HG02885 (cell line): ENCODE results near the gene ODAM.
A peak's percentile ranks its signal among the peaks of the same experiment; 100 is the strongest.
"Not testable (repeated sequence)": the region's sequence is repeated elsewhere in the genome, so short reads cannot be mapped to it uniquely, and the experiment has no call there.

ENCODE experiments used
- ATAC-seq: cut with Tn5 transposase; IDR thresholded peaks from one replicate; pipeline ENCODE4 v1.9.1; 2021; ENCODE audit warnings: mild to moderate bottlenecking; ENCODE audit not compliant: unreplicated experiment, poor library complexity

ODAM gene, protein sequence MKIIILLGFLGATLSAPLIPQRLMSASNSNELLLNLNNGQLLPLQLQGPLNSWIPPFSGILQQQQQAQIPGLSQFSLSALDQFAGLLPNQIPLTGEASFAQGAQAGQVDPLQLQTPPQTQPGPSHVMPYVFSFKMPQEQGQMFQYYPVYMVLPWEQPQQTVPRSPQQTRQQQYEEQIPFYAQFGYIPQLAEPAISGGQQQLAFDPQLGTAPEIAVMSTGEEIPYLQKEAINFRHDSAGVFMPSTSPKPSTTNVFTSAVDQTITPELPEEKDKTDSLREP

DNA sequence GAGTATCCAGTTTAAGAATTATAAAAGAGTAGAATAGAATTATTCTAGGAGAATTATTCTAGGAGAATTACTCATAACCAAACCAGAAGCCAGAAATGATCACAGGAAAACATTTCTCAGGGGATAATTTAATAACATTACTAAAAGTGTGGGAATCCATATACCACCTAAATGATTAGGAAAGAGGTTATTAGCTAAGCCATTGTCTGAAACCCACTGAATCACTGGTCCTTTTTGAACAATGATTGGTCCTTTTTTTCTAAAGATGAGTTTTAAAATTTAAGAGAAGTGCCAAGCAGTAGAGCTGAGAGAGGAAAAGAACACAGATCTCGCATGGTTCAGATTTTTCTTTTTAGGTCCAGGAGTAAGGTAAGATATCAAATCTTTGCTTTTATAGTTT is at the start of gene ODAM:
TSS of gene ODAM (plus strand) at position 301 of the 400 bp plus-strand sequence. CDS start 819 bp downstream, outside the sequence.
- no peak for ATAC-seq

DNA sequence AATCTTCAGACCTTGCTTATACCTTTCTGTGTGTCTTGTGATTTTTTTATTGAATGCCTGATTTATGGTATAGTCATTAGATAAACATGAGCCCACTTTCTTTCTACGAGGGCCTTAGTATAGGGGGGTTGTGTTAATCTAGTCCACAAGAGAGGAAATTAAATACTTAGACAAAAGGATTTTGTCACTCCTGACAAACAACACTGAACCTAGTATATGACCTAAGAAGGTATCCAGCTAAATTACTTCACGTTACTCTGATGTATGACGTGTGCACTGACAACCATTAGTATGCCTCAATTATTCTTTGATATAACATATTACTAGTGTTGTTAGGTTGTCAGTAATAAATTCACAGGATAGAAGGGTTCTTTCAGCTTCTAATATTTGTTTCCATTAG is 44.3 kb upstream of the ODAM start:
- ATAC-seq = no peak

DNA sequence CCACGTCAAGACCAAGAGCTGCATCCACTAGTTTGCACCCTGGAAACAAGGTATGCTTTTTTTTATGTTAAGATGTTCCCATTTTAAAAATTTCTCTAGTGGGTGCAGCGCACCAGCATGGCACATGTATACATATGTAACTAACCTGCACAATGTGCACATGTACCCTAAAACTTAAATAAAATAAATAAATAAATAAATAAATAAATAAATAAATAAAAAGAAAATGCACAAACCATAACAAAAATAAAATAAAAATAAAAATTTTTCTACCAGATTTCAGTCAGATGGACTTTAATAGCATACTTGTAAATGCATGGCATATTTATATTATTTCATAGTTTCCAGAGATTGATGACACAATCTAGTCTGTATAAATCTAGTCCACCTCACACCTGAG is 43.4 kb upstream of the ODAM start:
- ATAC-seq = no peak

DNA sequence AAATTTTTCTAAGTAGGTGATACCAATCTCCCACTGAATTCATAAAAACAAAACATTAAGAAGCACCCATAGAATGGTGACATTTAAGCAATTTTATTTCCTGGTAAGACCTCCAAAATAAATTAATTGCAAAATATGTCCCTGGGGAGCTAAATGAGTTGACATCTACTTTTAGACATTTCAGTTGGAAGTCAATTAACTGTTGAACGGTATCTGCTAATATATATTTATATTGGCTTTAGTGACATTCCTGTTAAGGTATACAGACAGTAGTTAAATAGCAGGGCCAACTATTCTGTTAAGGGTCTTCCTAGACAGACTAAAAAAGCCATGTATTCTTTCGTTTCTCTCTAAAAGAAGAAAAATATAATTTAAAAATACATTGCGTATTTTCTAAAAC is 41.6 kb upstream of the ODAM start, which contains the start of gene PRR27:
TSS of gene PRR27 (plus strand) at position 301 of the 400 bp plus-strand sequence. CDS start 139 bp downstream, outside the sequence.
- no peak for ATAC-seq

DNA sequence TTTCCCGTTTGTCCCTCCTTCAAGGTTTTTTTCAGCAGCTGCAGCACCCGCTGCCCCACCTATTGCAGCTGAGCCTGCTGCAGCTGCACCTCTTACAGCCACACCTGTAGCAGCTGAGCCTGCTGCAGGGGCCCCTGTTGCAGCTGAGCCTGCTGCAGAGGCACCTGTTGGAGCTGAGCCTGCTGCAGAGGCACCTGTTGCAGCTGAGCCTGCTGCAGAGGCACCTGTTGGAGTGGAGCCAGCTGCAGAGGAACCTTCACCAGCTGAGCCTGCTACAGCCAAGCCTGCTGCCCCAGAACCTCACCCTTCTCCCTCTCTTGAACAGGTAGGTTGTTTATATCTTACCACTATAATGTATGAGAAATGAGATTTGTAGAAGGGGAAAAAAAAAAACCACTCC is 36.9 kb upstream of the ODAM start:
- no peak for ATAC-seq

DNA sequence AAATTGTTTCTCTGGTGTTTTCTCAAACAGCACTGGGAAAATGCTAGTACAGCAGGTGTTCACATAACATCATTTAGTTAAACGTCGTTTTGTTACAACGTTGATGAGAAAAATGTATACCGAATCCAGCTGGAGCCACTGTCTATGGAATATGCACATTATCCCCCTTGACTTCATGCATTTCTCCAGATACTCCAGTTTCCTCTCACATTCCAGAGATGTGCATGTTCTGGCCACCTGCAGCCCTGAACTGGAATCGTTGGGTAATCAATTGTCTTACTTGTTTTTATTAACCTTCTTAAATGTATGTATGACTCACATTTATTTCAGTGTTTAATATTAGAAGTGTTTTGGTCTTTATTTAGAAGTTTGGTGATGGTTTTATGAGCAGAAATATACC is 18.4 kb upstream of the ODAM start:
- ATAC-seq = no peak

DNA sequence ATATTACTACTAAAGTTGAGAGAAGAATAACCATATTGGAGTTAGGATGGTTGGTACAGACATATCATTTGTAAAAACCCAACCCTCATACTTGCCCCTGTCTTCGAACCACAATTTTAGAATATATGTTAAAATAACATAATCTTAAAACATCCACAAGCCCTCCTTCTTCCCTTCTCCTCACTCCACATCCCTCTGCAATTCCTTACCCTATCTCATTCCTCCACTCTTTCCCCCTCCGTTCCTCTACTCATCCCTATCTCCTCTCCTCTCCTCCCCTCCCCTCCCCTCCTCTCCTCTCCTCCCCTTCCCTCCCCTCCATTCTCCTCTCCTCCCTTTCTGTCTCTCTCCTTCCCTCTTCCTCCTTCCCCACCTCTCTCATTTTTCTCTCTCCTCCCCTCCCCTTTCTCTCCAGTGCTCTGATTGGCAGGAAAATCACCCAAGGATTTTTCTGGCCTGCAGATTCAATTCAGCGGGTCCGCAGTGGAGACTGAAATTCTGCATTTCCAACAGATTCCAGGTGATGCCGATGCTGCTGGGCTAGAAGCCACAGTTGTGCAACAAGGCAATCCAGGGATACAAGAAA is 17.4 kb upstream of the ODAM start:
- no peak for ATAC-seq

DNA sequence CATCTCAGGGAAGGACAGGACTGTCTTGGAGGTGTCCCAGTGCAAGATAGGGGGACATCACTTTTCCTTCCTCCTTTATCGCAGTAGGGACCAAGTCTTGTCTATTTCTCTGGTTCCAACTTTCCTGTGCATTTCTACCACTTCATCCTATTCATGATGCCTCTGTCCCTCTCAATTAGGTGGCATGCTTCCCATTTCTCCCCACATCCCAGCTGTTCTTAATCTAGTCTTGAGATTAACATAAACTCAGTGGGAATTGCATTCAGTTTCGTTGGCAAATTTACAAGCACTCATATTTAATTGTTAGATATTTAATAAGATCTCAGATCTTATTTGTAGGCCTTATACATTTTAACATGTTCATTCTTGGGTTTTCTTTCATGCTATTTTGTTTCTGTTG is 15.7 kb upstream of the ODAM start:
- ATAC-seq = no peak

DNA sequence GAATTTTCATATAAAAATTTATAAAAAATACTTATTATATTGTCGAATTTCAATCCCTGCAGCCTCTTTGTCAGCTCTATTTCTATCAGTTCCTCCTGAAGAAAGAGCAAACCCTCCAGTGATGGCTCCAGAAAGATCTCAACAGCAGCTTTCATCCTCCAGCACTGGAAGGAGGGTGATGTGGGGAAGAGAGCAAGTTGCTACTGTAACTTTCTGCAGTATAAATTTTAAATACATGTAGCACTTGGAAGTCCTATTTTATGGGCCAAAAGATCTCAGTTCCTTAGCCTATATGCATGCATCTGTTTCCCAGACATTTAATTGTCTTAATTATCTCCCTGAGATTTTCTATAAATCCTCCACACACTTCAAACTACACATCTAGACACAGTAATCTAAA is 13.7 kb upstream of the ODAM start:
- ATAC-seq = no peak

DNA sequence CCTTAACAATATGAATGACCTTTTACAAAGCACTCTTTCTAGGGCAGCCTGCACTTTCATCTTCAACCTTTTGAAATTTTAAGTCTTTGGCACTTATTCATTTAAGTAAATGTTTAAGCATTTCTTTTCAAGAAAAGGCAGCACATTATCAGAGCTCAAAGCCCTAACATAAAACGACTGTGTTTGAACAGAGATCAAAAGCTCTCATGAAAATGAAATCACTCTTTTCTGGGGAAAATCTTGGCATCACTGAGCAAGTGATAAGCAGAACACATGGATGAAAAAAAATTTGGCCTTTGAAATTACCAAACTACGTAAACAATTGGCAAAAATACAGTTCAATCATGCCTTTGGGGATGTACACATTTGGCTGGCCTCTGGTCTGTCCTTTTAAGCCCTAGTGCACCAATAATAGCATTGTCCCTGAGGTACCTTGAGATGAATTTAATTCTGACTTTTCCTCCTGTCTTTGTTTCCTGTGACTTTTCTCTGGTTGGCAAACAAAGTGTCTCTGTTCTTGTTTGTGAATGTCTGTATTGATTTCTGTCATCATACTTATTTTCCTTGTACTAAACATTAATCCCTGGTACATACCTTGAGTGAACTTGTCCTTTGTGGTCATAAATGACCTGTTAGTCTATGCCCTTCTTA is 12.9 kb upstream of the ODAM start:
- no peak for ATAC-seq

DNA sequence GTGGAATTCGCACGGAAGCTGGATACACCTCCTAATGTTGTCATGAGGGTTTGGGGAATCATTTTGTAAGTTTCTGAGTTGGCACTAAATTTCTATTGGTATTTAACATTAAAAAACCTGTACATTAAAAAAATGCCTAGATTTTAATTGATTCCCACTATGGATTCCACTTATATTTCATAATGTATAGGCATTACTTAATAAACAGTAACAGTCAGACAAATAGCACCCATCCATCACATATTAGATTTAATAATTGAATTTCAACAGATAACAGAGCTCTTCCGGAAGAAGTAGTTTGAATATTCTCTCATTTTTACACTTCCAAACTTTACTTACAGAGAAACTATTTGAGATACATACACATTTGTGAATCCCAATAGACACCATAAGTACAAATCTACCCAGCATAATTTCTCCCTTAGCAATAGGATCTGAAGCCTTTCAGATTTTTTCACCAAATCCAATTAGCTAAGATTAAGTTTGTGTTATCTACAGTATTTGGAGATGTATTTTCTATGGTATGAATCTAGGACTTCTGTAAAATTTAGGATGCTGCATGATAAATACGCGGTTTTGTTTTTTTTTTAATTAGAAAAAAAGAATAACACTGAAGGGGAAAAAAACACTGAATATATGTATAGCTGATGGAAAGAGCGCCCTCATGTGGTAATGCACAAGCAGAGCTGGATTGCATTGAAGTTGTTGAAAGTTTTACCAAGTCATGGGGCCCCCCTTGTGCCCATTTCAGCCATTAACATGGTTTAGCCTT is 12.2 kb upstream of the ODAM start:
- peak; percentile 85 for ATAC-seq

DNA sequence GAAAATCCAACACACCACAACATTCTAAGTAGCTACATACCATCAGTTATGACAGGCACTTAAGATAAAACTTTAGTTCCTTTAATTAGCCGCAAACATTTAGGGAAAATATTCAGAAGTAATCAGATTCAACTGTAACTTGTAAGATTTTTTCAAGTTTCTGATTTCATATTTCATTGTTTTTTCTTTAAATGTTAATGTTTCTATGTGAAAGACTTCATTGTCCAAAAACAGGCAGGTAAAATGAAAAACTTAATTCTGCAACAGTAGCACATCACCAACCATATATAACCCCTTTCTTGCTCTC is 11.6 kb upstream of the ODAM start:
- no peak for ATAC-seq

DNA sequence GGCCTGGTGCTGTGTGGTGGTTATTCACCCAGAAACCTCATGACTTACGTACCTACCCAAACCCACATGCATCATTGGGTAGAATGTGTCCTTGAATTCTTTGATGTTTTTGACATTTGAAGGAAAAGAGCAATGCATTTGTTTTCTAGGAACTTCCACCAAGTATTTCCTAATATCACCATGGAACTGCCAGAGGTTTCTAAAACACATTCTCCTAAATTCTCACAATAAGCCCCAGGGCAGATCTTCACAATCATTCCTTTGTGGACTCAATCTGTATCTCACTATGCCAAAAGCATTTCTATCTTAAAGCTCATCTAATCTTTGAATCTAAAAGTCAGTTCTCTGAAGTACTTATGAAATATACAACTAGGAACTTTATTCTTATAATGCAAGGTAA is 8.3 kb upstream of the ODAM start:
- no peak for ATAC-seq

DNA sequence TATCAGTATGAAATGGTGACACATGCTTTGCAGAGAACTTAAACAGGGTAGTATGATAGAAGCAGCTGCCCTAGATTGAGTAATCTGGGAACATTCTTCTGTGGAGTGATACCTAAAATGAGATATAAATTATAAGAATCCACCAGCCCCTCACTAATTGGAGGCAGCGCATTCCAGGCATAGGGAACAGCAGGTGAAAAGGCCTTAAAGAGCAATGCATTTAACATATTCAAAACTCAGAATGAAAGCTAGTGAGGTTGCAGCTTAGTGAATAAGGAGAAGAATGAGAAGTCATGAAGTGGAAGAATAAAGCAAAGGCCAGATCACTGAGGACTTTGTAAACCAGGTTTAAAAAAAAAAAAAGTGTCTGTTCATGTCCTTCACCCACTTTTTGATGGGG is 4.9 kb upstream of the ODAM start:
- ATAC-seq = no peak

DNA sequence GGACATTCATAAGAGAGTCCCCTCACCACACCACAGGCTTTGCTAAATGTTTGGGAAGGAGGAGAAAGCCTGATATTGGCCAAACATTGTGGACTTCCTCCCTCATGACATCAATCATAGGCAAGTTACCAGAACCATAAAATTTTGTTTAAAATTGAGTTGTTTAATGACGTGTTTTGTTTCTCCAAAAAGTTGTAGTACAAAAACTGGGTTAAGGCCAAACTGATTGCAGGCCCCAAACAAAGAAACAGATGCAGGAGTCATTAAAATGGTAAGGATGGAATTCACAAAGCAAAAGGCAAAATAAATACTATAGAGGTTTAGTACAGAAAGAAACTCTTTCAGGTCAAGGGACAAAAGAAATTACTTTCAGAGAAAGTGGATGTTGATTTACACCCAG is 3.9 kb upstream of the ODAM start:
- ATAC-seq = no peak

DNA sequence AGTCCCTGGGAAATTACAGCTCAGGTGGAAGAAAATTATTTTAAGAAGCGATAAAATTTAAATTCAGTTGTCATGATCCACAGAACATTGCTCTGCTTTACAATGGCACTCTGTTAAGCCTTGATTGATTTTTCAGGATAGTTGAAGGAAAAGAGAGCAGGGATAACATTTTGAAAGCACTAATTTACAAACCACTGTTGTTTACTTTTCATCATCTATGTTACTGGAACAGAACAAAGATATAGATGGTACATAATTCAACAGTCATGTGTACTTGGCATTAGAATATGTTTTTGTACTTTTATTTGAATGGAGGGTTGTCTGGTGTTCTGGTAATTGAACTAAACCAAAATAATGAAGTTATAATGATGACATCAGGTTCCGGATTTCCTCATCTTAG is 2.6 kb upstream of the ODAM start:
- ATAC-seq = no peak

DNA sequence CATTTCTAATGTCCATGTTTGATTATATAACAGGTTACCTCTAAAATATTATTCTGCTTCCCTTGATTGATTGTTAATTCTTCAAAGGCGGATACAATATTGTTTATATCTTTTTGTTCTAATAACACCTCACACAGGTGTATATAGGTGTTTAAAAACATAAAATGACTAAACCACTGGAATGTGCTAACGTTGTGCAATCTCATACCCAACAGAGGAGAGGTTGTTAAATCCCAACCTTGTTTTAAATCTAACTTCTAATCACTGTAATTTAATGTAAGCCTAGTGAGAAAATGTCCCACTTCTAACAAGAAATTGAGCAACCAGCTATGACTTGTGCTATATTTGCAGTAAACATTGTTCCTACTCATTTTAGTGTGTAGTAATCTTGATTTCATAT is 1.3 kb downstream of the ODAM start:
- ATAC-seq = no peak

DNA sequence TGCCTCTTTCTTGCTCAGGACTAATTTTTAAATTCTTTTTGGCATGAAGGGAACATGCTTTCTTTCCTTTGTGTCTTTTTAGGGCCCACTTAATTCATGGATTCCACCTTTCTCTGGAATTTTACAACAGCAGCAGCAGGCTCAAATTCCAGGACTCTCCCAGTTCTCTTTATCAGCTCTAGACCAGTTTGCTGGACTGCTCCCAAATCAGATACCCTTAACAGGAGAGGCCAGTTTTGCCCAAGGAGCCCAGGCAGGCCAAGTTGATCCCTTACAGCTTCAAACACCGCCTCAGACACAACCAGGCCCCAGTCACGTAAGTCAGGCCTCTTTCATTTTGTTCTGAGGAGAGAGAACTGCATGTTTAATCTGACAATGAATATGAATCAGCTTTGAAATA is 2.3 kb downstream of the ODAM start:
- ATAC-seq = no peak

DNA sequence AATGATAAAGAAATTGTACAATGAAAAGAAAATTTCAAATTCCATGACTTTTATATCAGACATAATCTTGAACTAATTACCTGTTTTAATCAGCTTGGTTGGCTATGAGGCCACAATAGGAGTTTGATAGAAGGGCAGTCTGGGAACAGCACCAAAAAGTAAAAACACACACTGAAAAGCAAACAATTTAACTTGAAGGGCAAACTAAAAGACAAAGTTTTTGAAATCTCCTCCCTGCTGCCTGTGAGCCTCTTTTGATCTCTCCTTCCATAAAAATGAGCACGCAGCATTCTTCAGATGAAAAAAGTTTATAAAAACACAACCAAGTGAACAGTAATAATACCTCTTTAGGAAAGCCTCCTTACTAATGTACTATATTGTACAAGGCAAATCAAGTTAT is 8.1 kb downstream of the ODAM start:
- ATAC-seq = no peak

DNA sequence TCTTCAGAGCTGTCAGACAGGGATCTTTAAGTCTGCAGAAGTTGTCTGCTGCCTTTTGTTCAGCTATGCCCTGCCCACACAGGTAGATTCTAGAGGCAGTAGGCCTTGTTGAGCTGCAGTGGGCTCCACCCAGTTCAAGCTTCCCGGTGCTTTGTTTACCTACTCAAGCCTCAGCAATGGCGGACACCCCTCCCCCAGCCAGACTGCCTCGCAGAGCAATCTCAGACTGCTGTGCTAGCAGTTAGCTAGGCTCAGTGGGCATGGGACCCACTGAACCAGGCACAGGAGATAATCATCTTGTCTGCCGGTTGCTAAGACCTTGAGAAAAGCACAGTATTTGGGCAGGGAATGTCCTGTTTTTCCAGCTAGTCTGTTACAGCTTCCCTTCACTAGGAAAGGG is 17.2 kb downstream of the ODAM start:
- ATAC-seq = not testable (repeated sequence)

DNA sequence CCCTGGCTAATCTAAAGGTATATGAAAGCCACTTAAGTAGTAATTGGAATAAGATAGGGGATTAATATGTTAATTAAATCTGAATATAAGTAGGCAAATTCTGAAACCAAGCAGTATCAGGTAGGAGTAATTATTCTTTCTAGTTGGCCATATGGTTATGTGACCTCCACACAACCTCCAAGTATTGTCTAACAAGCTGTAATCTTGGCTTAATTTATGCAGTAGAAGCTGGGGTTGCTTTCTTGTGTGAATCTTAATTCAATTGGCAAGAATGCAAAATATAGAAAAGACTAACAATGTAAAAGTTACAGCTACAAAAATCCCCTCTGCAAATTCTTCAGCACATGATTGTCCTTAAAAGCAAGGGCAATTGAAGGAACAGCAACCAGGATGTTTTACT is 20.6 kb downstream of the ODAM start:
- ATAC-seq = not testable (repeated sequence)
